BLaER1 treated with 17β-estradiol and CSF1 and Interleukin-3, amounts not matched to agents 10 nM and 100 nM (cell line): ENCODE data around the gene LCE5A.
"Not testable (repeated sequence)": the region's sequence is repeated elsewhere in the genome, so short reads cannot be mapped to it uniquely, and the experiment has no call there.

Source experiments
- H3K27ac ChIP-seq, 11 experiments: shearing (Covaris generic); formaldehyde crosslinking; 2 replicates each; pipeline ENCODE4 v1.8.1; 2022
- H3K27me3 ChIP-seq, 11 experiments: shearing (Covaris generic); formaldehyde crosslinking; 2 replicates each; pipeline ENCODE4 v1.8.1; 2022
- H3K36me3 ChIP-seq, 11 experiments: shearing (Covaris generic); formaldehyde crosslinking; 2 replicates each; pipeline ENCODE4 v1.8.1; 2022
- H3K4me1 ChIP-seq, 10 experiments: shearing (Covaris generic); formaldehyde crosslinking; 2 replicates each; pipeline ENCODE4 v1.8.1; 2022
- H3K4me2 ChIP-seq, 11 experiments: shearing (Covaris generic); formaldehyde crosslinking; 2 replicates each; pipeline ENCODE4 v1.8.1; 2022
- H3K4me3 ChIP-seq, 10 experiments: shearing (Covaris generic); formaldehyde crosslinking; 2 replicates each; pipeline ENCODE4 v1.8.1; 2022
- H3K9ac ChIP-seq, 11 experiments: shearing (Covaris generic); formaldehyde crosslinking; 2 replicates each; pipeline ENCODE4 v1.8.1; 2022
- H3K9me3 ChIP-seq, 11 experiments: shearing (Covaris generic); formaldehyde crosslinking; replicated peaks in 1 of 11; 2 replicates each; pipeline ENCODE4 v1.8.1; 2022
- H4K20me1 ChIP-seq, 11 experiments: shearing (Covaris generic); formaldehyde crosslinking; 2 replicates each; pipeline ENCODE4 v1.8.1; 2022
- Cebpa-rat ChIP-seq, 11 experiments: shearing (Covaris generic); IDR thresholded peaks; 2 replicates each; pipeline ENCODE4 v1.8.1; 2022

The LCE5A gene

DNA sequence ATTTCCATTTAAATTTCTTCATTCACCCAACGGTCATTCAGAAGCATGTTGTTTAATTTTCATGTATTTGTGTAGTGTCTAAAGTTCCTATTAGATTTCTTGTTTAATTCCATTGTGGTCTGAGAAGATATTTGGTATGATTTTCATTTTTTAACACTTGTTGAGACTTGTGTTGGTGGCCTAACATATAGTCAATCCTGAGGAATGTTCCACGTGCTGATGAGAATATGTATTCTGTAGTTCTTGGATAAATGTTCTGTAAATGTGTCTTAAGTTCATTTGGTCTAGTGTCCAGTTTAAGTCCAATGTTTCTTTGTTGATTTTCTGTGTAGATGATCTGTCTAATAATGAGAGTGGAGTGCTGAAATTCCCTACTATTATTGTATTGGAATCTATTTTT is 22.7 kb upstream of the LCE5A start:
- Histone ChIP-seq H4K20me1 (no peaks in the 10 kb centered on the region), H3K4me1 (peaks cover 16 to 27% (median 22%) of the 10 kb centered on the region in 10 experiments), H3K27ac (no peak overlapping the region), H3K9ac (no peak overlapping the region), H3K9me3 (peaks cover 0 to 7% (median 5%) of the 10 kb centered on the region in 11 experiments; a peak in 8 of 22 replicates), H3K36me3 (no peaks in the 10 kb centered on the region), H3K4me3 (no peak overlapping the region), H3K4me2 (no peak overlapping the region), H3K27me3 (no peaks in the 10 kb centered on the region)
- TF ChIP-seq Cebpa-rat (IDR thresholded peaks at IDR 0.05), result no peak

DNA sequence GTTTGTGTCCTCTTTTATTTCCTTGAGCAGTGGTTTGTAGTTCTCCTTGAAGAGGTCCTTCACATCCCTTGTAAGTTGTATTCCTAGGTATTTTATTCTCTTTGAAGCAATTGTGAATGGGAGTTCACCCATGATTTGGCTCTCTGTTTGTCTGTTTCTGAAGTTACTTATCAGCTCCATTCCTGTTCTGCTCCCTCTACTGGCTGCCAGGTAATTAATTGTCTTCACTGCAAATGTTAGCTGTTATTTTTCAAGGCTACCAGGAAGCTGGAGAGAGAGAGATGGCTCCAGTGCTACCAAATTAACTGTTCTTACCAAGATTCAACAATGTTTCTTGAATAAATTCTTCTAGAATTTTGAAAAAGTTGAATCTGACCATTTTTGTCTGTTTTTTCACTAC is 19.1 kb upstream of the LCE5A start:
- H3K9me3 ChIP-seq, H3K9ac ChIP-seq, H3K36me3 ChIP-seq, H3K4me2 ChIP-seq, H3K4me3 ChIP-seq, H3K27me3 ChIP-seq, H3K27ac ChIP-seq, H3K4me1 ChIP-seq, H4K20me1 ChIP-seq: not testable (repeated sequence)

DNA sequence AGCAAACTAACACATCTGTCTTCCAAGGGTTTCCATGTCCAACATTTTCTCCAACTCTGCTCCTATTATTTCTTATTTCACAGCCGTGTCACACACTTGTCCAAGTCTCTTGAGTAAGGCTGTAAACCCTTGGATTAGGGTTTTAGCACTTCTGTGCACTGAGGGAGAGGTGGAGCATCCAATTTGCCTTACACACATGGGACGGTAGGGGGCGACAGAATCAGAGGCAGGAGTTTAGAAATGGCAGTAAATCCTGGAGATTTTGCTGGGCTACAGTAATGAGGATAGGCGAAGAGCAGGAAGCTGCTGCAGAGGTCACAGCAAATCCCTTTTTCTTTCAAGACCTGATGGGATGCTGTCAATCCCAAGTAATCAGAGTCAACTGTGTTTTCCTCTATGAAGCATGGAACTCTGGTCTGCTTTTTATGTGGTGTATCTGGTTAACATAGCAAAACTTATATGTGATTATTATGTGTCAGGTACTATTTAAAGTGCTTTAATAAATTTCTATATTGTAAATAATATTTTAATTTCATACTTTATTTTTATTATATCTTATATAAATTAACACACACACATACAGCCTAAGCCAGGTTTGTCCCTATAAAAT is 15.4 kb upstream of the LCE5A start:
- Histone ChIP-seq H3K9me3 (no peaks in the 10 kb centered on the region), H3K4me3 (no peak overlapping the region), H3K36me3 (no peaks in the 10 kb centered on the region), H3K4me1 (no peaks in the 10 kb centered on the region), H3K9ac (no peak overlapping the region), H3K27me3 (no peaks in the 10 kb centered on the region), H4K20me1 (no peaks in the 10 kb centered on the region), H3K27ac (no peak overlapping the region), H3K4me2 (no peak overlapping the region)
- TF ChIP-seq Cebpa-rat (IDR thresholded peaks at IDR 0.05), result no peak

DNA sequence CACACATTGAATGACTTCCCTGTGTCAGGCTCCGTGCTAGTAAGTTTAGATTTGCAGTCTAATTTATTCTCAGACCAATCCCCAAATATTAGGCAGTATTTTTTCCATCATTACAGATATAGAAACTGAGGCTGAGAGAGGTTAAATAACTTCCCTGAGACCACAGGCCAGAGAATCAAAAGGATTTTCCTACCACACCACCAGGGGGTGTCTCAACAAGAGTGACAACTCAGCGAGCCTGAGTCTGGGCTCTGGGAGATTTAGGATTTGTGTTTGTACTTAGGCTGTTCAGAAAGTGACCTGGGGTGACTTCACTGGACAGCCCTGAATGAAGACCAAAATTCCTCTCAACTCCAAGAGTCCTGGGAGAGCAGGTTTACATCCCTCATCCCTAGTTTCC is 13.3 kb upstream of the LCE5A start:
- H4K20me1 ChIP-seq, result no peaks in the 10 kb centered on the region
- H3K4me1 ChIP-seq, result no peaks in the 10 kb centered on the region
- no peak for TF ChIP-seq Cebpa-rat (IDR thresholded peaks at IDR 0.05)
- H3K36me3 ChIP-seq, result no peaks in the 10 kb centered on the region
- H3K4me3 ChIP-seq, result no peak overlapping the region
- H3K27me3 ChIP-seq, result no peaks in the 10 kb centered on the region
- no peak overlapping the region for H3K27ac ChIP-seq
- H3K9ac ChIP-seq, result no peak overlapping the region
- no peak overlapping the region for H3K4me2 ChIP-seq
- H3K9me3 ChIP-seq, result no peaks in the 10 kb centered on the region

DNA sequence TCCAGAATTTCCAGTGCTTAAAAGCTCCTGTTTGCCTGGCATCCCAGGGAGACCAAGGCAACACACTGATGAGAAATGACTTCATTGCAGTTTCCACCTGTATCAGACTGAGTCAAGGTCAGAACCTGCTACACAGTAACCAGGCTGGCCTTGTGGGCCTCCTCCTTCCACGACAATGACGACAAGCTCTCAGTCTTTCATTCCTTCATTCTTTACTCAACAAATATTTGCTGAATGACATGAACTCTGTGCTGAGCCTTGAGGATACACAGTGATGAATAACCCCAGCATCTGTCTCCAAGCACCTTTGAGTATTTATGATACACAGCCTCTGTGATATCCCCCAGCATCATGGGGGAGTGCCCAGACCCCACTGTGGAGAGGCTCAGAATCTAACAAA is 8.9 kb upstream of the LCE5A start:
- Histone ChIP-seq H3K4me2 (no peak overlapping the region), H3K27me3 (no peaks in the 10 kb centered on the region), H3K36me3 (no peaks in the 10 kb centered on the region), H3K4me1 (no peaks in the 10 kb centered on the region), H3K27ac (no peak overlapping the region), H3K4me3 (no peak overlapping the region), H3K9me3 (no peaks in the 10 kb centered on the region), H4K20me1 (no peaks in the 10 kb centered on the region), H3K9ac (no peak overlapping the region)
- TF ChIP-seq Cebpa-rat (IDR thresholded peaks at IDR 0.05), result no peak

DNA sequence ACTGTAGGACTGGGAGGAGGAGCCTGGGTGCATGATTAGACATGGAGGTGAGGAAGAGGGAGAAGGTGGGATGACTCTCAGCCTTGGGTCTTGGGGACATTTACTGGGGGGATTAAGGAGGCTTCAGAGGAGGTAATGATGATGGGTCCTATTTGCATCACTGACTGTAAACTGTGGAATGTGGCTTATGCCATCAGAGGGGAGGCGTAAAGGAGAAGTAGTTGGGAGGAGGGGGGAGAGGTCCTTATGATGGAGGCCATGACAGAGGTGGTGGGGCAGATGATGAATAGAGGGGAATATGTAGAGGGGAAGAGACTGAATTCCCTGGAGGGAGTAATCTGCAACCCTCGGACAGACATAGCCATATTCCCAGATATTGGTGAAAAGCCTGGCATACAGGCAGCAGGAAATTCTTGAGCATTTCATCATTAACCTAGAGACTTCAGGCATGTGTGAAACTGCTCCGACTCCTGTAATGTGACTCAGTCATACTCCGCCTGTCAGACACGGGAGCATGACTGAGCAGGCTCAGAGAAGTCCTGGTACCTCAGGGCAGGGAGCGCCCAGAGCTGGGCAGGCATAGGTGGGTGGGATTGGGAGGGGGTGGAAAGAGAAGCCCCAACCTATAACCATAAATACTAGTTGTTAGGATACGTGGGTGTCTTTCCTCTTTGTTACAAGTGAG is 8.0 kb upstream of the LCE5A start:
- Histone ChIP-seq H3K4me1 (no peaks in the 10 kb centered on the region), H4K20me1 (no peaks in the 10 kb centered on the region), H3K27me3 (no peaks in the 10 kb centered on the region), H3K36me3 (no peaks in the 10 kb centered on the region), H3K9ac (no peak overlapping the region), H3K9me3 (no peaks in the 10 kb centered on the region), H3K4me3 (no peak overlapping the region), H3K4me2 (no peak overlapping the region), H3K27ac (no peak overlapping the region)
- no peak for TF ChIP-seq Cebpa-rat (IDR thresholded peaks at IDR 0.05)

DNA sequence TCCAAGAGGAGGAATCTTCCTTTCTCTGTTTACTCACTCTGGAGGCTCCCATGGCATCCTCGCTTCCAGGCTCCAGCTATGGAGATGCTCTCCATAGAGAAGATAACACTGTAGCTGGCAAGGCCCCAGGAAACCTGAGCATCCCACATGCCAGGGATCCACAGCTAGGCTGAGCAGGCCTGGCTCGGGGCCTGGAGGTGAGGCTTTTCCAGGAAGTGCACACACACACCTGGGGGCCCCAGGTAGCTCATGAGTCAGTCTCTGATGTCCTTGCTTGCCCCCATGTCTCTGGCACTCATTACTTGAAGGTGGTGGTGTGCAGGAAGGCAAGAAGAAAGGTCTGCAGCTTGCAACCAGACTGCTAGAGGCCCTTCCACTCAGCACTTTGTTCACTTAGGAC is 5.5 kb upstream of the LCE5A start:
- no peaks in the 10 kb centered on the region for H3K4me1 ChIP-seq
- H3K9ac ChIP-seq, result no peak overlapping the region
- H3K9me3 ChIP-seq, result no peaks in the 10 kb centered on the region
- no peak overlapping the region for H3K4me2 ChIP-seq
- no peak for TF ChIP-seq Cebpa-rat (IDR thresholded peaks at IDR 0.05)
- H3K27me3 ChIP-seq, result no peaks in the 10 kb centered on the region
- no peak overlapping the region for H3K27ac ChIP-seq
- H3K4me3 ChIP-seq, result no peak overlapping the region
- no peaks in the 10 kb centered on the region for H4K20me1 ChIP-seq
- H3K36me3 ChIP-seq, result no peaks in the 10 kb centered on the region

DNA sequence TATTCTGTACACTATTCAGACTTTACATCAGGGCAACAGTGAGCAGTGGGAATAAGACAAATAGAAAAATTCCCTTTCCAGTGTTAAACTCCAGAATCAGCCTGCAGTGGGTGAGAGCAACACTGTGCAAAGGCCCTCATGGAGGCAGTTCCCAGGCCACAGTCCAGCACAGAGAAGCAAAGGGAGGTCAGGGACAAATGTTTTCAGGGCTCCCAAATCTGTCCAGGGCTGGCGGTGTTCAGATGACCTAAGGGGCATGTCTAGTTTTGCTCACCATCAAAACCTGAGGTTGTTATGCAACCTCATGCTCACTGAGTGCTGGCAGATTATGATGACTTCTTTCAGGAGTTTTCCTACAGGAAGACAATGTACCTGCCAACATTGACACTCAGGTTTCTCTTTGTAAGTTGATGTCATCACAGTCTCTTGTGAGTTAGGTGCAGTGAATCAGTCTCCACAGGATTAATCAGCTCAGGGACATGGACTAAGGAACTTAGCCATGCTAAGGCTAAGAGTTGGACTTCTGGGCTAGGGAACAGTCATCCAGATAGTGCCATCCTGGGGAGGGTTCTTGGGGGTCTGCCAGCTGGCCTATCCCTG is 3.6 kb upstream of the LCE5A start:
- H3K4me1 ChIP-seq, result no peaks in the 10 kb centered on the region
- no peak for TF ChIP-seq Cebpa-rat (IDR thresholded peaks at IDR 0.05)
- no peaks in the 10 kb centered on the region for H3K36me3 ChIP-seq
- H3K27ac ChIP-seq, result no peak overlapping the region
- no peaks in the 10 kb centered on the region for H3K27me3 ChIP-seq
- H3K4me2 ChIP-seq, result no peak overlapping the region
- no peak overlapping the region for H3K9ac ChIP-seq
- H3K4me3 ChIP-seq, result no peak overlapping the region
- no peaks in the 10 kb centered on the region; a peak in 1 of 22 replicates for H4K20me1 ChIP-seq
- no peaks in the 10 kb centered on the region for H3K9me3 ChIP-seq

DNA sequence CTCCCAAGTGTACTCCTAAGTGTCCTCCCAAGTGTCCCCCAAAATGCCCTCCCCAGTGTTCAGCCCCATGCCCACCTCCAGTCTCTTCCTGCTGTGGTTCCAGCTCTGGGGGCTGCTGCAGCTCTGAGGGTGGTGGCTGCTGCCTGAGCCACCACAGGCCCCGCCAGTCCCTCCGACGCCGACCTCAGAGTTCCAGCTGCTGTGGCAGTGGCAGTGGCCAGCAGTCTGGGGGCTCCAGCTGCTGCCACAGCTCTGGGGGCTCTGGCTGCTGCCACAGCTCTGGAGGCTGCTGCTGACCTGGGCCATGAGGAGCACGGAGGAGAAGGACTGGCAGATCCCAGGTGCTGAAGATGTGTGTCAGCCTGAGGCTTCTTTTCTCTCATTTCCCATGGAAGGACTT is 993 bp downstream of the LCE5A start:
- Histone ChIP-seq H3K36me3 (no peaks in the 10 kb centered on the region), H3K4me3 (no peak overlapping the region), H3K9me3 (no peaks in the 10 kb centered on the region), H4K20me1 (no peaks in the 10 kb centered on the region; a peak in 1 of 22 replicates), H3K27ac (no peak overlapping the region), H3K27me3 (no peaks in the 10 kb centered on the region), H3K9ac (no peak overlapping the region), H3K4me2 (no peak overlapping the region), H3K4me1 (no peaks in the 10 kb centered on the region)
- TF ChIP-seq Cebpa-rat (IDR thresholded peaks at IDR 0.05), result no peak

DNA sequence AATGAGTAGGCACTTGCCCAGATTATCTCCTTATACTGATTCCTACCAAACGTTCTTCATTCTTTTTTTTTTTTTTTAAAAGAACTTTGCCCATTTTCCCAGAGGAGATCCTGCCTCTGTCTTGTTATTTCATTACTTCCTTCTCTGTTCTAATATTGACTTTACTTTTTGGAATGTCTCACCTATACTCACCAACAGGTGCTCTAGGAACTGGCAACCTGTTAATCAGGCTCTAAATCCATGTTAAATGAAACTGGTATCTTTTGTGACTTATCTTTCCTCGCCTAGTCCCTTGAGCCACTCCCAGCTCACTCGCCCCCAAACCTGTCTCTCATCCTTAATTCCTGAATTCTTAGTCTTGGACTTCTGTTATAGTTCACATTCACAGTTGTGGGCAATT is 2.5 kb downstream of the LCE5A start:
- H3K9me3 ChIP-seq, result no peaks in the 10 kb centered on the region
- no peak overlapping the region for H3K4me2 ChIP-seq
- H3K27me3 ChIP-seq, result no peaks in the 10 kb centered on the region
- no peak for TF ChIP-seq Cebpa-rat (IDR thresholded peaks at IDR 0.05)
- no peak overlapping the region for H3K4me3 ChIP-seq
- H3K36me3 ChIP-seq, result no peaks in the 10 kb centered on the region
- H3K9ac ChIP-seq, result no peak overlapping the region
- no peaks in the 10 kb centered on the region; a peak in 1 of 22 replicates for H4K20me1 ChIP-seq
- no peak overlapping the region for H3K27ac ChIP-seq
- no peaks in the 10 kb centered on the region; a peak in 1 of 20 replicates for H3K4me1 ChIP-seq
